HG02798 (cell line): Measurements from ENCODE around the gene SHC3.

ENCODE experiments used
- ATAC-seq: cut with Tn5 transposase; IDR thresholded peaks from one replicate; pipeline ENCODE4 v1.9.1; 2021; ENCODE audit warnings: mild to moderate bottlenecking; ENCODE audit not compliant: unreplicated experiment, poor library complexity

The SHC3 gene

GRCh38 chr9:88993871-88994460 is 184.7 kb downstream of the SHC3 start:
- no peak for ATAC-seq

GRCh38 chr9:88993327-88993726 is 185.3 kb downstream of the SHC3 start:
- ATAC-seq, result no peak

GRCh38 chr9:88992556-88992955 is 186.1 kb downstream of the SHC3 start:
- no peak for ATAC-seq

- ATAC-seq, result no peak
Measured at GRCh38 chr9:88991066-88992034, 187.3 kb downstream of the SHC3 start, which contains the start of gene S1PR3. S1PR3 (plus strand) TSS chr9:88991468; CDS start chr9:89001201, 9,733 bp downstream.

- ATAC-seq, result no peak
Measured at GRCh38 chr9:88990729-88991065, 187.9 kb downstream of the SHC3 start.

GRCh38 chr9:88990041-88990728 is 188.4 kb downstream of the SHC3 start:
- ATAC-seq, result no peak

GRCh38 chr9:88988796-88989641 is 189.6 kb downstream of the SHC3 start:
- ATAC-seq, result no peak

- no peak for ATAC-seq
Measured at GRCh38 chr9:88987661-88988060, 191.0 kb downstream of the SHC3 start.

GRCh38 chr9:88986776-88987175 is 191.8 kb downstream of the SHC3 start:
- no peak for ATAC-seq

GRCh38 chr9:88985616-88986015 is 193.0 kb downstream of the SHC3 start:
- no peak for ATAC-seq

- ATAC-seq, result no peak
Measured at GRCh38 chr9:88984543-88984883, 194.1 kb downstream of the SHC3 start.

GRCh38 chr9:88983865-88984542 is 194.6 kb downstream of the SHC3 start:
- no peak for ATAC-seq

- no peak for ATAC-seq
Measured at GRCh38 chr9:88980740-88981203, 197.8 kb downstream of the SHC3 start.

- no peak for ATAC-seq
Measured at GRCh38 chr9:88979791-88980190, 198.8 kb downstream of the SHC3 start.

GRCh38 chr9:88979021-88979420 is 199.6 kb downstream of the SHC3 start:
- ATAC-seq, result no peak

GRCh38 chr9:88978034-88978433 is 200.6 kb downstream of the SHC3 start:
- ATAC-seq, result no peak

GRCh38 chr9:88976890-88977257 is 201.7 kb downstream of the SHC3 start:
- no peak for ATAC-seq

- ATAC-seq, result no peak
Measured at GRCh38 chr9:88975966-88976889, 202.4 kb downstream of the SHC3 start.

GRCh38 chr9:88974641-88975040 is 204.0 kb downstream of the SHC3 start:
- no peak for ATAC-seq
